Measurements from ENCODE around the gene ARSK. TPM values are rescaled to one million over a fixed set of nuclear protein-coding genes. Genes with fewer than 3 reads are reported as not detected.

ARSK gene
- total RNA-seq, 1 donor, result 21.6 TPM

DNA sequence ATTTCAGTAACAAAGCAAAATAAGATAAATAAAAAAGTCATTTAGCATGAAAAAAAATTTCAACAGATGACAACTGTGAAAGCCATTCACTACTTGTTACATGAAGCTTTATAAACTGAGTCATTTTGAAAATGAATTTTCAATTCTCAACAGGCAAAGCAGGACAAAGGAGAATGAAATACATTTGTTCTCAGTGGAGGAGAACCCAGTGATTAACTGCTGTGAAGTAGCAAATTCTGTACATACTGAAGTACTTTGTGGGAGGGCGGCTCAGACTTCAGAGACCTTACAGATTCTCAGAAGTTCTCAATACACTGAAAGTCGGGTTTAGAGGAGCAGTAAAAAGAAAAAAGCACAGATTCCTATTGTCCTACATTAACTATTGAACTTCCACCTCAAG lies 21.8 kb upstream of the ARSK start:
- TF ChIP-seq, protein P1, sequence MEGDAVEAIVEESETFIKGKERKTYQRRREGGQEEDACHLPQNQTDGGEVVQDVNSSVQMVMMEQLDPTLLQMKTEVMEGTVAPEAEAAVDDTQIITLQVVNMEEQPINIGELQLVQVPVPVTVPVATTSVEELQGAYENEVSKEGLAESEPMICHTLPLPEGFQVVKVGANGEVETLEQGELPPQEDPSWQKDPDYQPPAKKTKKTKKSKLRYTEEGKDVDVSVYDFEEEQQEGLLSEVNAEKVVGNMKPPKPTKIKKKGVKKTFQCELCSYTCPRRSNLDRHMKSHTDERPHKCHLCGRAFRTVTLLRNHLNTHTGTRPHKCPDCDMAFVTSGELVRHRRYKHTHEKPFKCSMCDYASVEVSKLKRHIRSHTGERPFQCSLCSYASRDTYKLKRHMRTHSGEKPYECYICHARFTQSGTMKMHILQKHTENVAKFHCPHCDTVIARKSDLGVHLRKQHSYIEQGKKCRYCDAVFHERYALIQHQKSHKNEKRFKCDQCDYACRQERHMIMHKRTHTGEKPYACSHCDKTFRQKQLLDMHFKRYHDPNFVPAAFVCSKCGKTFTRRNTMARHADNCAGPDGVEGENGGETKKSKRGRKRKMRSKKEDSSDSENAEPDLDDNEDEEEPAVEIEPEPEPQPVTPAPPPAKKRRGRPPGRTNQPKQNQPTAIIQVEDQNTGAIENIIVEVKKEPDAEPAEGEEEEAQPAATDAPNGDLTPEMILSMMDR (IDR thresholded peaks at IDR 0.05; ENCODE audit: insufficient read depth, low read depth, low read length), result no peak
- DNase-seq (ENCODE audit: low read depth), result no peak
- H3K4me3 ChIP-seq (ENCODE audit: low read depth, low read length), result no peak overlapping the region

DNA sequence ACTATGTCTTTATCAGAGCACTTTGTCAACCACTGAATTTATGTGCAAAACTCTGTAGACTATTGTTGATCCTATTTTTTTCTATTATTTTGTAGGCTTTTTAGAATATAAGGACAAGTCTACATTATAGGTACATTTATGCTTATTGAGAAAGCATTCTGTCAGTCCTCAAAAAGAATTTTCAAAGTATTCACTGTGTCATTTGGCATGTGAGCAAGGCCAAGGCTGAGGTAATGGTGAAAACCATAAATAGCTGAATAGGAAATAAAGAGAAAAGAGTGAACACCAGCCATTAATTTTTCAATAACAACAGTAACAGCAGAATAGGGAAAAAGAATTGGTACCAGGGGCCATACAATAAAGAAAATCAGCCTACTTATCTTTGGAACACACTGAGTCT lies 21.1 kb upstream of the ARSK start:
- no peak for DNase-seq (ENCODE audit: low read depth)
- TF ChIP-seq, protein P1 (IDR thresholded peaks at IDR 0.05; ENCODE audit: insufficient read depth, low read depth, low read length), result no peak
- no peak overlapping the region for H3K4me3 ChIP-seq (ENCODE audit: low read depth, low read length)

DNA sequence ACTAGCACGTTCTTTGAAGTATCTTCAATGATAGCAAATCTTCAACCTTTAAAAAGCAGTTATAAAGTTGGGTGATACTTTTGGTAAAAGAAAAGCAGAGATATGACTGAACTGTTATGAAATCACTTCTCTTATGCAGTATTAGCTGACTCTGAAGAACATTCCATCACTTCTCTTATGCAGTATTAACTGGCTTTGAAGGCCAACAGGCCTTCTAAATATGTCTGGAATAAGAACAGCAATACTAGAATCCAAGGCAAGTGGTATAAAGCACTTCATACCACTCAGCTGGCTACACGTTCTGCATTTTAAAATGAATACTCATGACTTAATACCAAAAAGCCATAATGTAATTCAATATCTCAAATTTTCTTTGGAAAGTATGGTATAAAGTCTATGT lies 17.4 kb upstream of the ARSK start:
- DNase-seq (ENCODE audit: low read depth), result peak; percentile 22
- H3K4me3 ChIP-seq (ENCODE audit: low read depth, low read length), result no peak overlapping the region
- TF ChIP-seq, protein P1 (IDR thresholded peaks at IDR 0.05; ENCODE audit: insufficient read depth, low read depth, low read length), result no peak

DNA sequence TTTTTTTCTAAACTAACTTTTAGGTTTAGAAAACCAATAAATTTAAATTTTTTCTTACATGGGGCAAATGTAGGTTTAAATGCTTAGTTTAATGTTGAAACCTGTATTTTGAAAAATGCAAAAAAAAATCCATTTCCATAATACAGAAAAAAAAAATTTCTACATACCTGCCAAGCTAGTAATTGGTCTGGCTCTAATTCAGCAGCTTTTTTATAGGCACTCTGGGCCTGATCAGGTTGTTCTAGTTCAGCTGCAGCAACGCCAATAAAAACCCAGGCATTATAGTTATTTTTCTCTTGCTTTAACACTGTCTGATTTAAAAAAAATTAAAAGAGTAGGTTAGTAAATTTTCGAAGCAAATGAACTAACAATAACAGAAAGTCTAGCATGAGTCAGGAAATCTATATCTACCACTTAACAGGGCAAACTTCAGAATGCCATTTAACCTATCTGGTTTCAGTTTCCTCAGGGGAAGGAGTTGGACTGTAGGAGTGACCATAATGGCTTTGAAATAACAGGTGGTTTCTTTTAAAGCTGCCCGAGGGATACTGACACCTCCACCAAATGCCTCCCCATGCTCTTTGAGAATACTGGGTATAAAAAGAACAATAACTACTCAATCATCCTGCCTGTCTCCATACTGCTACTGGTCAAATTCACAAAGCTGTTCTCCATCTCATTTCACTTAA lies 11.7 kb upstream of the ARSK start:
- DNase-seq (ENCODE audit: low read depth), result peak; percentile 14
- TF ChIP-seq, protein P1 (IDR thresholded peaks at IDR 0.05; ENCODE audit: insufficient read depth, low read depth, low read length), result no peak
- no peak overlapping the region for H3K4me3 ChIP-seq (ENCODE audit: low read depth, low read length)

DNA sequence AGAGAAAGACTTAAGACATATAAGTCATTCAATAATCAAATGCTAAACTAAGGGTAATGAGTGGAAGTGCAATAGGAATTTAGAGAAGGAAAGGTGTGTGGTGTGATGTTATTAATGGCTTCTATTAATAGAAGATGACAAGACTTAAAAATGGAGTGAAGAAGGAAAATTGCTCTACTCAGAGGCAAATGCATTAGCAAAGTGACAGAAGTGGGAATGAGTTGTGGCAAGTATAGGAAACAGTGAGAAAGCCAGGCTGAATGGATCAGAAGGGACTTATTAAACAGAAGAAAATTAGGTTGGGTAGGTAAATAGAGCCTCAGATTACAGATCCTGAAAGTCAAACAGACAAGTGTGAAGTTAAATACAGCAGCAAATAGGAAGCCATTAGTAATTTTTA lies 5.9 kb upstream of the ARSK start:
- TF ChIP-seq, protein P1 (IDR thresholded peaks at IDR 0.05; ENCODE audit: insufficient read depth, low read depth, low read length), result no peak

DNA sequence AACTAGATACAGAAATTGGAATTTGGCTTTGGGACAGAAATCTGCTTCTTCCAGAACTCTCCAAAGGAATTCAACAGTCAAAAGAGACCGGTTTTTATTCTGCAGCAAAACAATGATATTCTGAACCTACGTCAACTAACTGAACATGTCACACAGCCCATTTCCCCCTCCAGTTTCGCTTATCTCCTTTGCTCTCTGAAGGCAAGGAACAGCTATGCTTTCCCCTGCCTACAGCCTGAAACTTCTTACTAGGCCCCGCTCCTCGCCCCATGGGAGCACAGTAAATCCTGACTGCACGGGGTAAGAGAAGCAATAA lies 612 bp upstream of the ARSK start:
- H3K4me3 ChIP-seq (ENCODE audit: low read depth, low read length), result peak overlapping the region; percentile 97
- TF ChIP-seq, protein P1 (IDR thresholded peaks at IDR 0.05; ENCODE audit: insufficient read depth, low read depth, low read length), result no peak
- no peak for DNase-seq (ENCODE audit: low read depth)

More for the DNA sequence above, 5.9 kb upstream of the ARSK start:
- no peak for DNase-seq (ENCODE audit: low read depth)
- no peak overlapping the region for H3K4me3 ChIP-seq (ENCODE audit: low read depth, low read length)

DNA sequence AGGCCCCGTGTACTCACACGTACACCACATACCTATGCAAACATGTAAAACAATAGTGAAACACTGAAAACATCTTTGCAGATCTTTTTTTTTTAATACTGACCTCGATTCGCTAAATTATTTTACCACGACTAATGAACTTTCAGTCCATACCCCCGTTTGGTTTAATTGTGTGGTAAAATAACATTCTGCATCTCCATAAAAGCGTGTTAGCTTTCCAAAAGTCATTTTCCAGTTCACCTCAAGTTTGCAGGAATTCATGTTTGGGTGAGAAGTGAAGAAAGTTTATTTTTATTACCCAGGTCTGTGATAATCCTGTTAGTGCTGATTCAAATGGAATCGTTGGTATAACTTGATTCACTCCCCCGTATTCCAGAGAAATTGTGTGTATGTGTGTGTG lies 652 bp downstream of the ARSK start:
- TF ChIP-seq, protein P1 (IDR thresholded peaks at IDR 0.05; ENCODE audit: insufficient read depth, low read depth, low read length), result no peak
- DNase-seq (ENCODE audit: low read depth), result no peak
- H3K4me3 ChIP-seq (ENCODE audit: low read depth, low read length), result peak overlapping the region; percentile 97
